Measurements from ENCODE around the gene DMWD. TPM values are rescaled to one million over a fixed set of nuclear protein-coding genes. Genes with fewer than 3 reads are reported as not detected.

DMWD gene
- total and polyA plus RNA-seq, 7 donors = 13.2 to 59.5 (median 26.0) TPM

GRCh38 chr19:45772130-45772840 lies 20.4 kb downstream of the DMWD start:
- WGBS, 2 donors = 77 to 85% methylated on average over 14 of the region's 14 CpGs
- no peak overlapping the region for H3K4me3 ChIP-seq
- intact Hi-C loops (cut with DNase I) = no loop called here
- H3K27me3 ChIP-seq = no peaks in the 10 kb centered on the region
- peaks cover 0 to 50% (median 36%) of the 10 kb centered on the region in 4 donors for H3K36me3 ChIP-seq
- H3K27ac ChIP-seq = peak overlapping the region; percentile 89 to 99 (median 98)
- TF ChIP-seq POLR2AphosphoS5 (IDR thresholded peaks at IDR 0.05) = no peak
- no peak for TF ChIP-seq CTCF (IDR thresholded peaks at IDR 0.05)
- TF ChIP-seq POLR2A (IDR thresholded peaks at IDR 0.05) = no peak
- TF ChIP-seq EP300 (IDR thresholded peaks at IDR 0.05) = no peak
- peak; percentile 69 for DNase-seq
- peaks cover under 1 to 28% (median 18%) of the 10 kb centered on the region in 4 donors for H3K4me1 ChIP-seq
- no peaks in the 10 kb centered on the region for H3K9me3 ChIP-seq

DNA sequence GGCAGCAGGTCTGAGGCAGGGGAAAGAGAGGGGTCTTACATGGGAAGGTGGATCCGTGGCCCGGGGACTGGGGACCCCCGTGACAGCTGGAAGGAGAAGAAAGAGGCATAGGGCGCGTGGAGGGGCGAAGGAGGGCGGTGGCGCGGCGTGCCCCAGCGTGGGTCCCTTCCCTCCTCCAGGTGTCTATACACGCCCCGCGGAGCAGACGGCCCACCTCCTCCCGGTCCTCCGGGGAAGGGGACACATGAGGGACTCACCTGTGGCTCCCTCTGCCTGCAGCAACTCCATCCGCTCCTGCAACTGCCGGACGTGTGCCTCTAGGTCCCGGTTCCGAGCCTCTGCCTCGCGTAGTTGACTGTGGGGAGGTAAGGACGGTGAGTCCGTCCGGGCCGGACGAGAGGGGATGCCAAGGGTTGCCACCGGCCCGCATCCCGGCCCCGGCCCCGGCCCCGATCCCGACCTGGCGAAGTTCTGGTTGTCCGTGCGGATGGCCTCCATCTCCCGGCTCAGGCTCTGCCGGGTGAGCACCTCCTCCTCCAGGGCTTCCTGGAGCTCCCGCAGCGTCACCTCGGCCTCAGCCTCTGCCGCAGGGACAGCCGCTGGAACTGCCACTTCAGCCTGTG lies 21.2 kb downstream of the DMWD start:
- Histone ChIP-seq H3K27me3 (no peaks in the 10 kb centered on the region), H3K4me3 (peak overlapping the region in 1 of 4 donors; percentile 80), H3K4me1 (peaks cover 3 to 37% (median 23%) of the 10 kb centered on the region in 4 donors), H3K27ac (peak overlapping the region; percentile 89 to 99 (median 98)), H3K9me3 (no peaks in the 10 kb centered on the region), H3K36me3 (peaks cover 0 to 42% (median 27%) of the 10 kb centered on the region in 4 donors)
- intact Hi-C loops (cut with DNase I) = loop anchor here (1.0 kb wide), 1 partner anchor 8 kb away; no protein-coding TSS in a partner anchor
- peak; percentile 78 for DNase-seq
- 88 to 93% methylated on average over 46 of the region's 46 CpGs for WGBS, 2 donors
- peak in 1 of 4 donors; percentile 11 for TF ChIP-seq POLR2AphosphoS5 (IDR thresholded peaks at IDR 0.05)
- no peak for TF ChIP-seq POLR2A (IDR thresholded peaks at IDR 0.05)

GRCh38 chr19:45770192-45771101 lies 22.2 kb downstream of the DMWD start:
- DNase-seq = peak; percentile 99
- peak; percentile 27 to 43 for TF ChIP-seq POLR2A (IDR thresholded peaks at IDR 0.05)
- TF ChIP-seq EP300 (IDR thresholded peaks at IDR 0.05) = no peak
- TF ChIP-seq POLR2AphosphoS5 (IDR thresholded peaks at IDR 0.05) = peak in 3 of 4 donors; percentile 55 to 80 (median 74)
- peak; percentile 85 to 94 (median 94) for TF ChIP-seq CTCF (IDR thresholded peaks at IDR 0.05)
- Histone ChIP-seq H3K27ac (peak overlapping the region; percentile 89 to 99 (median 98)), H3K36me3 (peaks cover 0 to 38% (median 25%) of the 10 kb centered on the region in 4 donors), H3K4me3 (peak overlapping the region; percentile 47 to 93 (median 84)), H3K4me1 (peaks cover 3 to 47% (median 33%) of the 10 kb centered on the region in 4 donors), H3K27me3 (no peaks in the 10 kb centered on the region), H3K9me3 (no peaks in the 10 kb centered on the region)
- WGBS, 2 donors = 1% methylated on average over 79 of the region's 79 CpGs
- intact Hi-C loops (cut with DNase I) = loop anchor here (1.0 kb wide), 2 partner anchors 9 to 29 kb away; no protein-coding TSS in a partner anchor

GRCh38 chr19:45769821-45770191 lies 22.8 kb downstream of the DMWD start:
- Histone ChIP-seq H3K4me3 (peak overlapping the region; percentile 47 to 93 (median 84)), H3K9me3 (no peaks in the 10 kb centered on the region), H3K27me3 (no peaks in the 10 kb centered on the region), H3K4me1 (peaks cover 3 to 53% (median 39%) of the 10 kb centered on the region in 4 donors), H3K36me3 (peaks cover 0 to 35% (median 24%) of the 10 kb centered on the region in 4 donors), H3K27ac (peak overlapping the region; percentile 89 to 99 (median 98))
- 1% methylated on average over 28 of the region's 28 CpGs for WGBS, 2 donors
- intact Hi-C loops (cut with DNase I) = loop anchor here (1.0 to 2.0 kb wide), 2 partner anchors 29 to 39 kb away; partner anchors contain the start of gene FBXO46
- peak; percentile 88 for DNase-seq
- TF ChIP-seq CTCF (IDR thresholded peaks at IDR 0.05) (no peak), EP300 (IDR thresholded peaks at IDR 0.05) (no peak), POLR2AphosphoS5 (IDR thresholded peaks at IDR 0.05) (no peak), POLR2A (IDR thresholded peaks at IDR 0.05) (no peak)

All from sigmoid colon (tissue), 7 donors.